Aorta (tissue), 5 donors: ENCODE measurements around the gene ABCA3. TPM values are rescaled to one million over a fixed set of nuclear protein-coding genes. Genes with fewer than 3 reads are reported as not detected.

Experiments used
- ATAC-seq: fragments of 200-7000 bp; cut with Tn5 transposase; one replicate; pipeline ENCODE4 v1.9.1; 2022; ENCODE audit warnings: moderate library complexity; ENCODE audit not compliant: low FRiP score
- DNase-seq, 2 donors: peaks; one replicate each; pipeline ENCODE4 v3.0.0-alpha.2; 2020
- H3K27ac ChIP-seq, 2 donors: one replicate each; pipeline ENCODE4 v1.5.1; 2013; ENCODE audit warnings: low read length in 2 of 2, mild to moderate bottlenecking in 2 of 2, moderate library complexity in 2 of 2, control low read depth in 1 of 2, inconsistent platforms in 1 of 2, low read depth in 1 of 2
- H3K27me3 ChIP-seq, 2 donors: one replicate each; pipeline ENCODE4 v1.6.1; 2013; ENCODE audit warnings: control low read depth in 1 of 2, low read length in 1 of 2, mild to moderate bottlenecking in 1 of 2, moderate library complexity in 1 of 2; ENCODE audit not compliant: insufficient read depth in 2 of 2, control insufficient read depth in 1 of 2
- H3K36me3 ChIP-seq, 2 donors: one replicate each; pipeline ENCODE4 v1.6.1; 2013; ENCODE audit warnings: control low read depth in 1 of 2, low read length in 1 of 2, mild to moderate bottlenecking in 1 of 2; ENCODE audit not compliant: insufficient read depth in 2 of 2, control insufficient read depth in 1 of 2
- H3K4me1 ChIP-seq, 2 donors: one replicate each; pipeline ENCODE4 v1.6.1; 2013; ENCODE audit warnings: low read length in 2 of 2, control low read depth in 1 of 2, mild to moderate bottlenecking in 1 of 2, moderate library complexity in 1 of 2; ENCODE audit not compliant: insufficient read depth in 2 of 2, control insufficient read depth in 1 of 2
- H3K4me3 ChIP-seq, 2 donors: one replicate each; pipeline ENCODE4 v1.5.1; 2013; ENCODE audit warnings: low read length in 2 of 2, control low read depth in 1 of 2, mild to moderate bottlenecking in 1 of 2
- H3K9me3 ChIP-seq: one replicate; pipeline ENCODE4 v1.6.1; 2013; ENCODE audit warnings: mild to moderate bottlenecking, low read length; ENCODE audit not compliant: control insufficient read depth
- WGBS, 2 donors: extraction: QIAGEN DNeasy Blood & Tissue Kit; methylation state at CpG; one replicate each; pipeline ENCODE4 v1.1.7; 2013; 5-methylcytosine and 5-hydroxymethylcytosine counted together
- intact Hi-C, 2 donors: fragments of 100-400 bp; cut with DNase I; formaldehyde crosslinking; loops; one replicate each; pipeline versions ENCODE4 v1.14.2 to v1.15.0; 2022
- polyA plus RNA-seq, 2 donors: library from polyadenylated mRNA; stranded (reverse); fragments of 200-250 nt; gene quantifications; one replicate each; pipeline ENCODE4 v1.2.3, GENCODE V29; 2013
- total RNA-seq, 2 donors: library from RNA; stranded (reverse); fragmentation: NEBNext Ultra II Directional; extraction: Animal tissue kit (Norgen Biotek cat#: 25700); gene quantifications; one replicate each; pipeline ENCODE4 v1.2.1, GENCODE V29; 2021
- donor health status: healthy with polysubstance abuse.
- donor health status: Bipolar disorder and iron deficiency.
- donor health status: DM: no; HTN: no; CAD: no.
- donor health status: DM: no; HTN: no; CAD: no.
- donor health status: DM: yes; HTN: yes; CAD: no.

ABCA3 gene
- total and polyA plus RNA-seq, 4 donors: 2.6 to 19.3 (median 9.7) TPM

DNA sequence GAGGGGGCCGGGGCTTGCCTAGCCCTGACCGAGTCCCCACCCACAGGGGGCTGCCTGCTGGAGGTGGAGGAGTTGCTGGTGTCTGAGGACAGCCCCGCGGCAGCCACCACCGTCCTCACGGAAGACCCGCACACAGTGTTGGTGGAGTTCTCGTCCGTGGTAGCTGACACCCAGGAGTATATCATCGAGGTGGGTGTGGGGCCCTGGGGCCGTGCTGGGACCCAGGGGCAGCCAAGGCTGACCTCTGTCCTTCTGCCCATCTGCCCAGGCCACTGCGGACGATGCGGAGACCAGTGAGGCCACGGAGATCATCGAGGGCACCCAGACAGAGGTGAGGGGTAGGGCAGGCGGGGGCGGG lies 105.7 kb downstream of the ABCA3 start:
- WGBS, 2 donors: 92 to 97% methylated on average over 18 of the region's 18 CpGs

GRCh38 chr16:2233872-2234812 lies 106.4 kb downstream of the ABCA3 start:
- ATAC-seq (no peak), DNase-seq (no peak)
- intact Hi-C loops: no loop called here
- Histone ChIP-seq H3K27ac (no peak overlapping the region), H3K4me1 (no peaks in the 10 kb centered on the region), H3K36me3 (peaks cover 0 to 13% of the 10 kb centered on the region in 2 donors), H3K27me3 (no peaks in the 10 kb centered on the region), H3K4me3 (no peak overlapping the region), H3K9me3 (no peaks in the 10 kb centered on the region)
- WGBS, 2 donors: 95 to 97% methylated on average over 45 to 51 of the region's 51 CpGs

More for the DNA sequence above, 105.7 kb downstream of the ABCA3 start:
- no peaks in the 10 kb centered on the region for H3K4me1 ChIP-seq
- H3K27me3 ChIP-seq: no peaks in the 10 kb centered on the region
- H3K36me3 ChIP-seq: peaks cover 0 to 7% of the 10 kb centered on the region in 2 donors
- no peak for DNase-seq
- no peak for ATAC-seq
- H3K9me3 ChIP-seq: no peaks in the 10 kb centered on the region
- intact Hi-C loops: no loop called here
- no peak overlapping the region for H3K4me3 ChIP-seq
- no peak overlapping the region for H3K27ac ChIP-seq

- ATAC-seq (no peak), DNase-seq (no peak)
- H3K4me1 ChIP-seq: no peaks in the 10 kb centered on the region
- H3K9me3 ChIP-seq: no peaks in the 10 kb centered on the region
- WGBS, 2 donors: 91% methylated on average over 28 of the region's 28 CpGs
- H3K27ac ChIP-seq: no peak overlapping the region
- H3K4me3 ChIP-seq: no peak overlapping the region
- no peaks in the 10 kb centered on the region for H3K27me3 ChIP-seq
- H3K36me3 ChIP-seq: peaks cover 0 to 14% of the 10 kb centered on the region in 2 donors
- intact Hi-C loops: no loop called here
These were observed 107.3 kb downstream of the ABCA3 start for GRCh38 chr16:2233046-2233775.

- DNase-seq: no peak
- Histone ChIP-seq H3K27ac (no peak overlapping the region), H3K27me3 (no peaks in the 10 kb centered on the region), H3K9me3 (no peaks in the 10 kb centered on the region), H3K4me3 (no peak overlapping the region), H3K36me3 (peaks cover 0 to 14% of the 10 kb centered on the region in 2 donors), H3K4me1 (no peaks in the 10 kb centered on the region)
- intact Hi-C loops: no loop called here
- WGBS, 2 donors: 89 to 93% methylated on average over 36 to 41 of the region's 41 CpGs
- ATAC-seq: no peak
These were observed 108.2 kb downstream of the ABCA3 start for GRCh38 chr16:2232094-2232990.

GRCh38 chr16:2231016-2231931 lies 109.3 kb downstream of the ABCA3 start:
- Histone ChIP-seq H3K27ac (no peak overlapping the region), H3K27me3 (no peaks in the 10 kb centered on the region), H3K4me1 (no peaks in the 10 kb centered on the region), H3K9me3 (no peaks in the 10 kb centered on the region), H3K4me3 (no peak overlapping the region), H3K36me3 (peaks cover 0 to 14% of the 10 kb centered on the region in 2 donors)
- intact Hi-C loops: no loop called here
- 84 to 86% methylated on average over 29 of the region's 29 CpGs for WGBS, 2 donors
- ATAC-seq (no peak), DNase-seq (no peak)

GRCh38 chr16:2230376-2230775 lies 110.2 kb downstream of the ABCA3 start:
- DNase-seq: no peak
- Histone ChIP-seq H3K4me3 (no peak overlapping the region), H3K27me3 (no peaks in the 10 kb centered on the region), H3K4me1 (no peaks in the 10 kb centered on the region), H3K27ac (no peak overlapping the region), H3K36me3 (peaks cover 0 to 14% of the 10 kb centered on the region in 2 donors), H3K9me3 (no peaks in the 10 kb centered on the region)
- ATAC-seq: no peak
- intact Hi-C loops: no loop called here
- WGBS, 2 donors: 89 to 93% methylated on average over 13 of the region's 13 CpGs

- H3K36me3 ChIP-seq: peaks cover 0 to 11% of the 10 kb centered on the region in 2 donors
- ATAC-seq (no peak), DNase-seq (no peak)
- no peaks in the 10 kb centered on the region for H3K4me1 ChIP-seq
- no peak overlapping the region for H3K27ac ChIP-seq
- no peaks in the 10 kb centered on the region for H3K9me3 ChIP-seq
- intact Hi-C loops: no loop called here
- no peaks in the 10 kb centered on the region for H3K27me3 ChIP-seq
- WGBS, 2 donors: 87 to 91% methylated on average over 21 to 23 of the region's 23 CpGs
- H3K4me3 ChIP-seq: no peak overlapping the region
These were observed 110.8 kb downstream of the ABCA3 start for GRCh38 chr16:2229632-2230250.
